ENCODE results near the gene RAB3GAP2.

GRCh38 chr1:220318673-220319072 lies 46.4 kb upstream of the RAB3GAP2 start:
- TF ChIP-seq CTCF (conservative IDR thresholded peaks at IDR 0.05; ENCODE audit: low read length) (no peak), EZH2phosphoT487 (IDR thresholded peaks at IDR 0.05; ENCODE audit: borderline replicate concordance) (no peak)
